GM12872 (cell line): Measurements from ENCODE around the gene CPLX3.
A peak's percentile ranks its signal among the peaks of the same experiment; 100 is the strongest.

ENCODE experiments used
- TF ChIP-seq, protein P1 (sequence below): IDR thresholded peaks from 3 replicates; pipeline ENCODE4 v1.5.1; 2011; ENCODE audit warnings: low read depth, mild to moderate bottlenecking, low read length, moderate library complexity; ENCODE audit not compliant: insufficient read depth

CPLX3 gene

DNA sequence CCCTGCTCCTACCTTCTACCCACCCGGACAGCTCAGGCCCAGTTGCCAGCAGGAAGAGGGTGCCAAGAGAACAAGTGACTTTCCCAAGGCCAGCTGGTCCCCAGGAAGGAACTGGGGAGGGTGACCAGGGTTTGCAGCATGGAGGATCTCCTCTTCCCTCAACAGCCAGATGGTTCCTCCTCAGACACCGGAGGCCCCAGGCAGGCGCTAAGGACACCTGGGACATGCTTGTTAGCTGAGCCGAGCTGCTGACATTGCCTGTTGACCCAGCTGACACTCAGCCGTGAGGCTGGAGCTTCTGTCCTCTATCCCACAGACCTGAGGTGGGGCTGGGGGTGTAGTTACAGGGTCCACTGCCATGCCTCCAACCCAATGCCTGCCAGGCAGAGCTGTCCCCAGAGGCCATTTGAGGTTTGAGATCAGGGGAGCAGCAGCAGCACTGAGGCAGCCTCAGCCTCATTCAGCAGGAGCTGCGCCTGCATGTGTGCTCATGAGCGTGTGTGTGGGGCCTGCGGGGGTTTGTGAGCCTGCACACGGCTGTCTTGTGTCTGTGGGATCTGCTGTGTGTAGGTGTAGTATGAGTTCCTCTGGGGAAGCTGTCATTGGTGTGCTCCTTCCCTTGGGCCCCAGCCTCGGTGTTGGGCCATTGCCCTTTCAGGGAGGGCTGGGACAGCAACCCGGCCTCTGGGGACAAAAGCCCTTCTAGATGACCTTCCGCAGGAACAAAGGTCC, 7.1 kb downstream of the CPLX3 start:
- TF ChIP-seq, protein P1, sequence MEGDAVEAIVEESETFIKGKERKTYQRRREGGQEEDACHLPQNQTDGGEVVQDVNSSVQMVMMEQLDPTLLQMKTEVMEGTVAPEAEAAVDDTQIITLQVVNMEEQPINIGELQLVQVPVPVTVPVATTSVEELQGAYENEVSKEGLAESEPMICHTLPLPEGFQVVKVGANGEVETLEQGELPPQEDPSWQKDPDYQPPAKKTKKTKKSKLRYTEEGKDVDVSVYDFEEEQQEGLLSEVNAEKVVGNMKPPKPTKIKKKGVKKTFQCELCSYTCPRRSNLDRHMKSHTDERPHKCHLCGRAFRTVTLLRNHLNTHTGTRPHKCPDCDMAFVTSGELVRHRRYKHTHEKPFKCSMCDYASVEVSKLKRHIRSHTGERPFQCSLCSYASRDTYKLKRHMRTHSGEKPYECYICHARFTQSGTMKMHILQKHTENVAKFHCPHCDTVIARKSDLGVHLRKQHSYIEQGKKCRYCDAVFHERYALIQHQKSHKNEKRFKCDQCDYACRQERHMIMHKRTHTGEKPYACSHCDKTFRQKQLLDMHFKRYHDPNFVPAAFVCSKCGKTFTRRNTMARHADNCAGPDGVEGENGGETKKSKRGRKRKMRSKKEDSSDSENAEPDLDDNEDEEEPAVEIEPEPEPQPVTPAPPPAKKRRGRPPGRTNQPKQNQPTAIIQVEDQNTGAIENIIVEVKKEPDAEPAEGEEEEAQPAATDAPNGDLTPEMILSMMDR, result no peak

DNA sequence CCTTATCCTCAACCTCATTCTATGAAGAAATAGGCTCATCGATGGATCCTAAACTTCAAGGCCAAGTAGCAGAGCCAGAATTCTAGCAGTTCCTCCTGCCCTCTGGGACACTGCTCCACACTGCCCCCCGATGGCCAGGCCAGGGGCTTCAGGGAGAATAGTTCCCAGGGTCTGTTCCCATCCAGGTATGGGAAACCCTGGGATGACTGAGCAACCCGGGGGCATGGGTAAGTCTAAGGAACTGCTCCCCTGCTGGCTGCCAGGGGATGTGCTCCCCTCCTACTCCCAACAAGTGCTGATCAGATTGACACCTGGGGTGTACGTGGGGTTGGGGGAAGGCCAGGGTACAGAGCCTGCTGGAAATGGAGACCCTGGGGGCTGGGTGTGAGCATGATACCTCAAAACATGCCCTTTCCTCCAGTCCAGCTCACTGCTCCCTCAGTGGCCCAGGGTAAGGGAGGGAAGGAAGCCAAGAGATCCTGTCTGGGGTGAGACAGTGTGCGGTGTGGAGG, 8.9 kb downstream of the CPLX3 start:
- TF ChIP-seq, protein P1, result peak; percentile 83

DNA sequence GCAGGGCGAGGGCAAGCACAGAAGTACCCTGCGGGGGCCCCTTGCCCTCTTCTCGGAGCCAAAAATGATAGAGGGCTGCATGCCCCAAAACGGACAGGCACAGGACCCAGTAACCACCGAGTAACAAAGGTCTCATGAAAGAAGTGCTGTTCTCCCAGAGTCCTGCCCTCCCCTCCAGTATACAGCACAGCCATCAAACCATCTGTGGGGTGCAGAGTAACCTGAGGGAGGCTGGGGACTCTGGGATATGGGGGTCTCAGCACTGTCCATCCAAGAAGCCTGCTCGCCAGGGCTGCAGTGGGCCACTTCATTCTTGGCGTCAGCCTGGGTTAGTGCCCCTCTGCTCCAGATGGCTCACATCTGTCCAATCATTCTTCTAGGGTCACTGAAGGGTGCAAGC, 10.4 kb downstream of the CPLX3 start:
- TF ChIP-seq, protein P1, result no peak

DNA sequence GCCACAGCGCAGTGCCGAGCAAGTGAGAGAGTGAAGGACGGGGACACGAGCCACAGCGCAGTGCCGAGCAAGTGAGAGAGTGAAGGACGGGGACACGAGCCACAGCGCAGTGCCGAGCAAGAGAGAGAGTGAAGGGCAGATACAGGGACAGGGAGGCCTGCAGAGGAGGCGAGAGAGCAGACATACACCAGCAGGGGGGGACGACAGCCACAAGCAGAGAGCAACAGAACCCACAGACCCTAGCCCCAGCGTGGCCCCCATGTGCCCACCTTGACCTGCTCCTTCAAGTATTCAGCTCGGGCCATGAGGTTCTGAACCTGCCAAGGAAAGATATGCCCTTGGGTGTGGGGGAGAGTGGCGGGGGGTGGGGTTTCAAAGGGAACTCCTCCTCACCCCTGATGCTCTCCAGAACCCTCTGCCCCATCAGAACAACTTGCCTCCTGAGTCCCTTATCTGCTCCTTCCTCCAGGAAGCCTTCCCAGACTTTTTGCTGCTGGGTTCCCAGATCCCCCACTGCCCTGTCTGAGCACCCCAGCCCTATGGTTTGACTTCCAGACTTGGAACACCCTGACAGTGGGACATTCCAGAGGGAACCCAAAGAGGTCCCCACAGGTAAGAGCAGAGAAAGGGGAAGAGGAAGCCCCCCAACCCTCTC, 11.2 kb downstream of the CPLX3 start:
- TF ChIP-seq, protein P1, result no peak

DNA sequence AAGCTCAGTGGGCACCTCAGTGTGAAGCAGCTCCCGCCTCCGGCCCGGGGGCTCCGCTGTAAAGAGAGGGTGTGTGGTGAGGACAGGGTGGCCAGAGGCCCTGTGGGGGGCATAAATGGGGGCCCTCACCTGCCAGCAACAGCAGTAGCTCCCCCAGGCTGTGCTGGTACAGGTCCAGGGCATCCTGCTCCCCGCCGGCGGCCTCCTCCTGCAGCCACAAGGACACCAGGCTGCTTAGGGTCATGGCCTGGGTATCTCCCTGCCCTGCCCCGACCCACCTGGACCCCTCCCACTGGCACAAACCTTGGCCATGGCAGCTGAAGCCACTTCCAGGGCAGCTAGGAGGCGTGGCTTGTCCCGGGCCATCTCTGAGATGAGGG, 11.7 kb downstream of the CPLX3 start:
- TF ChIP-seq, protein P1, result no peak

DNA sequence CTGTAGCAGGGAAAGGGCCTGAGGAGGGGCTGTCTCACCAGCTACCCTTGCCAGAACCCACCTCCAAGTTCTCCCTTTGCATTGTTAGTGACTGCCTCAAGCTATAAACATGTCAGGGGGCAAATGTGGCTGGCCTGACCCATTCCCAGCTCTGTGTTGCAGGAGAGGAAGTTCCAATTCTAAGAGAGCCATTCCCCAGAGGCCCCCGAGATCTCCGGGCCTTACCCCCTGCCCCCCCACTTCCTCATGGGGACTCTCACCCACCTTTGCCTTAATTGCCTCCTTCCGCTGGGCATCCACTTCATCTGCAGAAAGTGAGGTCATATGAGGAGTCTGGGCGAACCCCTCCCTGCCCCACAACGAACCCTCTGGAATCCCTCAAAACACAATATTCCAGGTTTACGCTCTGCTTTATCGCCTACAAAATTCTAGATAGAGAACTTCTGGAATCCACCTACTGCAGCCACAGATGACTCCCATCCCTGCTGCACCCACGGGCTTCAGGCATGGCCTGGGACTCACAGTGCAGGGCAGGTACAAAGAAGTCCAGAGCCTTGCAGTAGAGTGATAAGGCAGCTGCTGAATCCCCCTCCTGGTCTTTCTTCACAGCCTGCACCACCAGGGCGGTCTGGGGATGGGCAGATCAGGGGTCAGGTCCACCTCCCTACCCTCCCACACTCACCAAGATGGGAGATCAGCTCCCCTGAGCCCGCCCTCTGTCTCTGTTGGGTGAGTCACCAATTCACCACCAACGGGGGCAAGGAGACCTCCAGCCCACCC, 12.5 kb downstream of the CPLX3 start:
- TF ChIP-seq, protein P1, result no peak
